T follicular helper cell (primary cell): ENCODE results near the gene RAI1.
"Not testable (repeated sequence)": the region's sequence is repeated elsewhere in the genome, so short reads cannot be mapped to it uniquely, and the experiment has no call there.

Source experiments
- DNase-seq: peaks from one replicate; pipeline ENCODE4 v3.0.0-alpha.2; 2020; ENCODE audit warnings: low read depth

The RAI1 gene

GRCh38 chr17:17681744-17682292 is 560 bp downstream of the RAI1 start:
- DNase-seq: peak; percentile 26

DNA sequence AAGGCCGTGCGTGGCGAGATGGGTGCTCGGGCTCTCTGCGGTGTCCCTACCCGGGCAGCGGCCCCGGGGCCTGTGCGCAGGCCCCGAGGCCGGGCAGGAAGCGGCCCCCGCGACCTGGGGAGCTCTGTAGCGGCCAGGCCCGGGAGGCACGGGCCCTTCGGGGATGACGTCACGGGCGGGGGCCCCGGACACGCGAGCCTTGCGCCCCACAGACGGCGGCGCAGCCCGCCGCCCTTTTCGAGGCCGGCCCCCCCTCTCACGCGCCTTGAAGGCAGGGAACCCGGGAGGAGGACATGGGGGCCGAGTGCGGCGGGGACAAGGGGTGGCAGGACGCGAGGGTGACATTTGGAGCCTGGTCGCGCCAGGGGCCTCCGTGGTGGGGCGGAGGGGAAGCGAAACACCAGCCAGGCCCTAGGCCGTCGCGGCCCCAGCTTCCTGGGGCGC is 1.1 kb downstream of the RAI1 start:
- DNase-seq: peak; percentile 19

- peak; percentile 63 for DNase-seq
Measured at GRCh38 chr17:17682737-17683680, 1.8 kb downstream of the RAI1 start.

DNA sequence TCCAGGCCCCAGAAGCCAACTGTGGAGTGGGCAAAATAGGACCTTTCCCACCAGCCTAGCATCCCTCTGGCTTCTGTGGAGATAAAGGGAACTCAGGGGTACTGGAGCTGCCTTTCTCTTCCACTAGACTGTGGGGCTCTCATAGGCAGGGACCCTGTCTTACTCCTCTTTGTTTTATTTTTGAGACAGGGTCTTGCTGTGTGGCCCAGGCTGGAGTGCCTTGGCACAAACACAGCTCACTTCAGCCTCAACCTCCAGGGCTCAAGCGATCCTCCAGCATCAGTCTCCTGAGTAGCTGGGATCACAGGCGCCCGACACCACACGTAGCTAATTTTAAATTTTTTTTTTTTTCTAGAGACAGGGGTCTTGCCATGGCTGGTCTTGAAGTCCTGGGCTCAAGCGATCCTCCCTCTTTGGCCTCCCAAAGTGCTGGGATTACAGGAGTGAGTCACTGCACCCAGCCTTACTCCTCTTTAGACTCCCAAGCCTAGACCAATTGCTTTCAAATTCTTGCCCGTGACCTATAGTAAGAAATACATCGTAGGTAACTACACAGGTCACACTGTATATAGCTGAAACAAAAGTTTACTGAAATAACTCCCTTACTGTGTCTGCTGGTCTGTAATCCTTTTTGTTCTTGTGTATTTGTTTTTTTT is 2.6 kb downstream of the RAI1 start:
- no peak for DNase-seq

- no peak for DNase-seq
Measured at GRCh38 chr17:17684906-17685774, 3.9 kb downstream of the RAI1 start.

DNA sequence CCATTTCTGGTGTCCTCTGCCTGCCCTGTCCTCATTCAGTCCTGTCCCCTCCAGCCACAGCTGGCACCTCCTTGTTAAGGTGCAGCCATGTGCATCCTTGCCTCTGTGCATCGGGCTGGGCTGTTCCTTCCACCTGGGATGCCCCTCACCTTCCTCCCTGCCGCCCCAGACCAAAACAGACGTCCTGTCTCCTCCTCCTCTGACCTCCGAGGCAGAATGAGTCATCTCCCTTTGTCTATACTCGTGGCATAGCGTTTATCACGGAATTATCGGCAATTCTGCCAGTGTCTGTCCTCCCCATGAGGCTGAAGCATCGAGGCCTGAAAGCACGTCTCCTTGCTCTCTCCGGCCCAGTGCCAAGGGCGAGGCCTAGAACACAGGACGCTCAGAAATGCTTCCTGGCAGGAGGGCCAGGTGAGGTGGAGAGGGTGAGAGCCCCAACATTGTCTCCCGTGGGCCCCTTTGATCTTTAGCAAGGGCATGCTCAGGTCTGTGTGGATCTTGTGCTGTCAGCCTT is 4.6 kb downstream of the RAI1 start:
- no peak for DNase-seq

DNA sequence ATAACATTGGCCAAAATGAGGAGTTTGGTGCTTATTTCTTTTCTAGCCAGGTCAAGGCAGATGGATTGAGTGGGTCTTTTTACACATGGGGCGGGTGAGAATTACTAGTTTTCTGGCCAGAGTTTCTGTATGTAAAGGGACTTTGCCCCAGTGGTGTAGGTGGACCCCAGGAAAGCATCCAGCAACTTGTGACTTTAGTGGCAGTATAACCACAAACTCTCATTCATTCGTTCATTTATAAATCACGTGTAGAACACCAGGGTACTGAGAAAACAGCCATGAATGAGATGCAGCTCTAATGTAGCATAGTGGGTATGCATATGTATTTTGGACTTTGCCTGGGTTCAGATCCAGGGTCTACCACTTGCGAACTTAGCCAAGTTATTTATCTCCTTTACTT is 8.1 kb downstream of the RAI1 start:
- no peak for DNase-seq

DNA sequence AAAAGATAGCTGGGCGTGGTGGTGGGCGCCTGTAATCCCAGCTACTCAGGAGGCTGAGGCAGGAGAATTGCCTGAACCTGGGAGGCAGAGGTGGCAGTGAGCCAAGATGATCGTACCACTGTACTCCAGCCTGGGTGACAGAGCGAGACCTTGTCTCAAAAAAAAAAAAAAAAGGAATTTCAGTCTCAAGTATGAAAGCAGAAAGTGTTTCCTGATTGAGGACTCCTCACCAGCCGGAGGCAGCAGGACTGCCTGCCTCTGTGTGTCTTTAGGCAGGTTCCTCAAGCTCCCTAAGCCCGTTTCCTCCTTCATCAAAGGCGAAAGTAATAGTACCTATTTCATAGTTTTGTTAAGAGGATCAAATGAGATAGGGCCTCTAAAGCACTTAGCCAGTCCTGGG is 9.0 kb downstream of the RAI1 start:
- not testable (repeated sequence) for DNase-seq

GRCh38 chr17:17691468-17692263 is 10.4 kb downstream of the RAI1 start:
- DNase-seq: no peak

DNA sequence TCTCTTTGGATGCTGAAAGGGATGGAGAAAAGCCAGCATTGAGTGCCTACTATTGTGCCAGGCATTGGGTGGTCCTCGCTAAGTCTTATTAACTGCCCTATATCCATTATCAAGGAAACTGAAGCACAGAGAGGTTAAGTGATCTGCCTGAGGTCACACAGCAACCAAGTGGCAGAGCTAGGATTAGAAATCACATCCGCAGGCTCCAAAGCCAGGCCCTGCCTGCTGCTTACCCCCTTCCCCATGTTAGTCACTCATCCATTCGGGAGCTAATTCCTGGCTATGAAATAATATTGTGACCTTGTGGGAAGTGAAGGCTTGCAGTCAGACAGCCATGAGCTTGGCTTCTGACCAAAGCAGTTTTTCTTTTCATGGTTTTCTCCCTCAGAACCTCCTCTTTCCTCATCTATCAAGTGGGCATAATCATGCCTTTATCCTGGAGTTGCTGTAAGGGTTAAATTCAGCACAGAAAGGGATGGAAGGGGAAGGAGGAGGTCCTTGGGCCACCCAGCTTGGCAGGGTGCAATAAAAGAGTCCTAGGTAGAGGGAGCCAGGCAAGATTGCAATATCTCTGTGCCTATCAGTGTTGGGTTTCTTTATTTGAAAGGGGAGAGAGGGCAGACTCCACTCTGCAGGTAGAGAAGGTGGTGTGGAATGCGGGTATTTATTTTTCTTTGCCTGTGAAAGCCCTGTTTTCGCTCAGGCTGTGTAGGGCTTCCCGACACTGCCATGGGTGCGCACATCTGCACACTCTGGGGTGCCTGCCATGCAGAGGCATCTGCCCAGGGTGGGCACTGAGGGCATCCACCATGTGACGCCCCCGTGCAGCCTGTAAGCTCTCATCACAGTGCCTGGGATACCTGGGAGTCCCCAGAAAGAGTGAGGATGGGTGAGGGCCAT is 11.3 kb downstream of the RAI1 start:
- DNase-seq: no peak

DNA sequence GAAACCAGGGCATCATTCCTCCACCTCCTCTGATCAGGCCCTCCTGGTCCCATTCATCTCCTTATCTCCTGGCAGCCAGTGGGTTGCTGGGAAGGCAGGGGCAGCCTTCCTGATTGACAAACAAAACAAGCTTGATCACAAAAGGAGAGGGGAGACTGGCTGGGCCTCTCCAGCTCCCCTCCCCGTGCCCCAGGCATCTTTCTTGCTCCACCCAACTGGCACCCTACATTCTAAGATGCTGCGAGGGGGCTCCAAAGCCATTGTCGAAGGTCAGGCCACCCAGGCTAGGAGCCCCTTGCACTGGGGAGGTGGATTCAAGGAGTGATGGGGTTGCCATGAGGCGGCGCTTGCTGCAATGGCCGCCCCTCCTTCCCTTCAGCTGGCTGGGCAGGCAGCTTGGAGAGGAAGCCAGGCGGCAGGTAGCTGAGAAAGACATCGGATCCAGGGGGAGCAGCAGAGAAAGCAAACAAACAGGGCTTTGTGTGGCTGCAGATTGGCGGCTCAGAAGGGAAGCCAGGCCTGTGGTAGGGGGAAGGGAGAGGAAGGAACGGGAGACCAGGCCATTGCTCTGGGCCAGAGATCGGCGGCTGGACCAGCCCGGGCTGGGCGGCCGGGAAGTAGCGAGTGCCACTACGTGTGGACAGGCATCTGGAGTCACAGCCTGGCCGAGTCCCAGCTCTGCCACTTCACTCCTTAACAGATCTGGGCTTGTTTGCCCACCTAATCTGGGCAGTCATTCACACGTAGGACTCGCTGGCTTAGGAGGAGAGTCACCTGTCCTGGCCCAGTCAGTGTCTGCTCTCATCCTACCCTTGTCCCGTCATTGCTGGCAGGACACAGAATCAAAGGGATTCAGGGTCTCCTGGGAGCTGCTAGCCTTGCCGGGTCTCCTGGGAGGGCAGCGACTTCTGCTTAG is 12.3 kb downstream of the RAI1 start:
- DNase-seq: no peak

GRCh38 chr17:17694169-17695081 is 13.2 kb downstream of the RAI1 start:
- peak; percentile 56 for DNase-seq

- DNase-seq: no peak
Measured at GRCh38 chr17:17696085-17696484, 14.8 kb downstream of the RAI1 start.

DNA sequence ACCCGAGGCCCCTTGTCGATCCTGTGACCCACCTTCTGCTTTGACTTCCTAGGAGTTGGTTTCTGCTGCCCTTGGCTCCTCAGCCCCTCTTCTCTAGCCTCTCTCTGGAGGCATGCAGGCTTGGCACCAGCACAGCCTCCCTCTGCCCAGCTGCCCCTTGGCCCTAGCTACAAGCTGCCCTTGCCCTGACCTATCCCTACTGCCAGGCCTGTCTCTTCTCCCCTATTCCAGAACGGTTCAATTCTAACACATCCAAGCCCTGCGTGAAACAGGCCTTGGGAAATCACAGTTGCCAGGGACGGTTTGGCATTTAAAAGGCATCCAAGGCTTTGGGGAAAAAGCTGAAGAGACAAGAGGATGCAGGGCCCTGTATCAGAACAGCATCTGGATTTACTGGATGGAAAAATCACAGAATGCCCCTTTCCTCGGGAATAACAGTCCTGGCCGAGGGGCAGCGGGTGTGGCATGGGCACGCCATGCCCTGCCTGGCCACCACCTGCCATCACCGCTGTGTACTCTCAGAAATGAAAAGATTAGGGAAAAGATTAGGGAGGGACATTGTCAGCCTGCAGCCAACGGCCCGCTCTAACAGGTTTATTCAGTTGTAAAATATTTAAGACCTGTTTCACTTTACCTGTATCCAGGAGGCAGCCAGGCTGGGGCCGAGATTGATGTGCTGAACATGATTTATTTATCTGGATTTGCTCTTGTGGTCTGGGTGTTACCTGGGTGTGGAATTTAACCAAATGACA is 15.8 kb downstream of the RAI1 start:
- DNase-seq: no peak

GRCh38 chr17:17698371-17698770 is 17.1 kb downstream of the RAI1 start:
- DNase-seq: no peak

DNA sequence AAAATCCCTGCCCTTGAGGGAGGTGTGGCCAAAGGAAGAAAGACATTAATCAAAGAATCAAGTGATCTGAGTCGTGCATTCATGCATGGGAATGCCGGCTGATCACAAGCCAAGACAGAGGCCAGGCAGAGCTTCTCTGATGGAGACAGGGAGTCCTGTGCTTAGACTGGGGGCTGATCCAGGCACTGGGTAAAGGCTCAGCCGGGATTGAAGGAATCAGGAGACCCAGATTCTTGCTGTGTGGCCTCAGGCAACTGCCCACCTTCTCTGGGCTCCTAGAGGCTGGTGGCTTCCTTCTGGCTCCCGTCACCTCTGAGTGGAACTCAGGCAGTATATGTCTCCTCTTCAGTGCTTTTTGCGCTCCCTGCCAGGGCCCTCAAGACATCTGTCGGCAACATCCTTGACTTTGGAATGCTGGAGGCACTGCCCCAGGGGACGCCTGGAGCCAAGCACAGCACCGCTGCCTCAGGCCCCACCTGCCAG is 17.7 kb downstream of the RAI1 start:
- DNase-seq: no peak

DNA sequence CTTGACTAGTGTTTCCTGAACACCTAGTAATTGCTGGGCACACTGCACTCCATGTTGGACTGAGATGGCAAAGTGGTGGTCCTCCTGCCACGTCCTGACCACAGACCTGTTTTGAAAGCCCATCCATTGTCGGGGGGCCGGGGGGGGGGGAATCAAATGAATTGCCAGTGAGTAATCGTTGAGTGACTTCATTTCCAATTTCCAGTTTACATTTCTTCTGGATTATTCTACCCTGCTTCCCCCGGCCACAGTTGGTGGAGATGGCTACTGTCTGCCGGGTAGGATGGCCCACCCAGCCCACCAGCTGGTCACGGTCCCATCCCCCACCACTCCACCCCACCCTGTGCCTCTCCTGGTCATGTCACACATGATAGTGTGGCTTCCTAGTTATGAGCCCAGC is 18.2 kb downstream of the RAI1 start:
- no peak for DNase-seq
